ENCODE data around the gene GPSM3. TPM values are rescaled to one million over a fixed set of nuclear protein-coding genes. Genes with fewer than 3 reads are reported as not detected.

GPSM3 gene
- total and polyA plus RNA-seq, 2 of the 13 experiments (the other 11 are each of a cell fraction or from before 2014, with no cell fraction given) = 0.18 to 6.2 TPM

DNA sequence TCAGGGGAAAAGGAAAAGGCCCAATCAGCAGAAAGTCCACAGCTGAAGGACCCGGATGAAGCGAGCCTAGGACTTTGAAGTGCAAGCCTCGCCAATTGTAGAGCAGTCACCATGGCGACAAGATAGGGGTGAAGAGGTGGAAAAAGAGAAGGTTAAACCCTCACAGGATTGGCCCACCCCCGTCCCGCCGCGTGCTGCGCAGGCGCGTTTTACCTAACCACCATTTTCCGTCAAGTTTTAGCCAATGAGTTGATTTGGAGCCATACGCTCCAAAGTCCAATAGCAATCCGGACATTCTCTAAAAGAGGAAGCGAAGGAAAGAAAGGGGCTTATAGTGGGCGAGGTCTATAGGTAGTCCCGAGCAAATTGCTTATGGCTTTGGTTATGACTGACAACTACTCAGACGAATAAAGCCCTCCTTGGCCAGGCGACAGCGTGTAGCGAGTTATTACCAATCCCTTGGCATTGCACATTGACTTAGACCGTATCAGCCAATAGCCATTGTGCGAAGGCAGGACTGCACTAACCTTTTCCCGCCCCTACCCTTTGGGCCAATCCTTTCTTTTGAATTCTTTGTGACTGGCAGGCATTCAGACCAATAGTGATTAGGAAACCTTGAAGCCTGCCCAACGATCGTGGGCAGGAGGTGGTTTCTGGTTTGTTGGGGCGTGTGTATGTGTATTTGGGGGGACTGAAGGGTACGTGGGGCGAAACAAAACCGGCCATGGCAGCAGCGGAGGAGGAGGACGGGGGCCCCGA is 14.5 kb downstream of the GPSM3 start, which contains the start of gene RNF5 (continued):
- TF ChIP-seq, protein P1, sequence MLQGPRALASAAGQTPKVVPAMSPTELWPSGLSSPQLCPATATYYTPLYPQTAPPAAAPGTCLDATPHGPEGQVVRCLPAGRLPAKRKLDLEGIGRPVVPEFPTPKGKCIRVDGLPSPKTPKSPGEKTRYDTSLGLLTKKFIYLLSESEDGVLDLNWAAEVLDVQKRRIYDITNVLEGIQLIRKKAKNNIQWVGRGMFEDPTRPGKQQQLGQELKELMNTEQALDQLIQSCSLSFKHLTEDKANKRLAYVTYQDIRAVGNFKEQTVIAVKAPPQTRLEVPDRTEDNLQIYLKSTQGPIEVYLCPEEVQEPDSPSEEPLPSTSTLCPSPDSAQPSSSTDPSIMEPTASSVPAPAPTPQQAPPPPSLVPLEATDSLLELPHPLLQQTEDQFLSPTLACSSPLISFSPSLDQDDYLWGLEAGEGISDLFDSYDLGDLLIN (CRISPR knock-in tag; IDR thresholded peaks at IDR 0.05; ENCODE audit: borderline replicate concordance) = no peak
- TF ChIP-seq RFX1 (IDR thresholded peaks at IDR 0.05) (peak; percentile 99), SKI (IDR thresholded peaks at IDR 0.05; ENCODE audit: partially characterized antibody) (no peak), SYNCRIP (IDR thresholded peaks at IDR 0.05; ENCODE audit: insufficient read depth, low read depth, low read length) (no peak), ZNF138 (CRISPR knock-in tag; IDR thresholded peaks at IDR 0.05; ENCODE audit: low read depth) (no peak), ZNF292 (CRISPR knock-in tag; IDR thresholded peaks at IDR 0.05; ENCODE audit: borderline replicate concordance, low read depth) (no peak), TARDBP (CRISPR knock-in tag; IDR thresholded peaks at IDR 0.05) (no peak; the same call in 1 of the 2 replicates), HNF4G (IDR thresholded peaks at IDR 0.05; ENCODE audit: borderline replicate concordance, low read depth, low read length) (peak; percentile 86), HNF4G (CRISPR knock-in tag; IDR thresholded peaks at IDR 0.05; ENCODE audit: borderline replicate concordance, low read depth) (peak; percentile 63; the same call in 1 of the 2 replicates), NFE2L2 (IDR thresholded peaks at IDR 0.05; ENCODE audit: low read length) (no peak; the same call in 1 of the 2 replicates), TGIF2 (CRISPR knock-in tag; IDR thresholded peaks at IDR 0.05) (peak; percentile 32; the same call in 1 of the 2 replicates), ZNF746 (CRISPR knock-in tag; IDR thresholded peaks at IDR 0.05) (no peak), ARNT (IDR thresholded peaks at IDR 0.05) (no peak), BRD4 (CRISPR knock-in tag; IDR thresholded peaks at IDR 0.05) (no peak), NBN (conservative IDR thresholded peaks at IDR 0.05) (no peak), ZNF337 (CRISPR knock-in tag; IDR thresholded peaks at IDR 0.05; ENCODE audit: borderline replicate concordance, low read depth) (no peak; the same call in 1 of the 2 replicates), TP53 (CRISPR knock-in tag; conservative IDR thresholded peaks at IDR 0.05) (no peak), GFI1 (CRISPR knock-in tag; IDR thresholded peaks at IDR 0.05; ENCODE audit: borderline replicate concordance) (no peak), KAT2B (IDR thresholded peaks at IDR 0.05; ENCODE audit: borderline replicate concordance, low read depth, low read length) (no peak), KDM1A (CRISPR knock-in tag; IDR thresholded peaks at IDR 0.05) (no peak), SETDB1 (CRISPR knock-in tag; IDR thresholded peaks at IDR 0.05; ENCODE audit: borderline replicate concordance) (no peak), KLF11 (CRISPR knock-in tag; IDR thresholded peaks at IDR 0.05) (no peak)
- TF ChIP-seq, protein P2, sequence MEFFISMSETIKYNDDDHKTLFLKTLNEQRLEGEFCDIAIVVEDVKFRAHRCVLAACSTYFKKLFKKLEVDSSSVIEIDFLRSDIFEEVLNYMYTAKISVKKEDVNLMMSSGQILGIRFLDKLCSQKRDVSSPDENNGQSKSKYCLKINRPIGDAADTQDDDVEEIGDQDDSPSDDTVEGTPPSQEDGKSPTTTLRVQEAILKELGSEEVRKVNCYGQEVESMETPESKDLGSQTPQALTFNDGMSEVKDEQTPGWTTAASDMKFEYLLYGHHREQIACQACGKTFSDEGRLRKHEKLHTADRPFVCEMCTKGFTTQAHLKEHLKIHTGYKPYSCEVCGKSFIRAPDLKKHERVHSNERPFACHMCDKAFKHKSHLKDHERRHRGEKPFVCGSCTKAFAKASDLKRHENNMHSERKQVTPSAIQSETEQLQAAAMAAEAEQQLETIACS (CRISPR knock-in tag; IDR thresholded peaks at IDR 0.05) = no peak
- TF ChIP-seq, protein P3, sequence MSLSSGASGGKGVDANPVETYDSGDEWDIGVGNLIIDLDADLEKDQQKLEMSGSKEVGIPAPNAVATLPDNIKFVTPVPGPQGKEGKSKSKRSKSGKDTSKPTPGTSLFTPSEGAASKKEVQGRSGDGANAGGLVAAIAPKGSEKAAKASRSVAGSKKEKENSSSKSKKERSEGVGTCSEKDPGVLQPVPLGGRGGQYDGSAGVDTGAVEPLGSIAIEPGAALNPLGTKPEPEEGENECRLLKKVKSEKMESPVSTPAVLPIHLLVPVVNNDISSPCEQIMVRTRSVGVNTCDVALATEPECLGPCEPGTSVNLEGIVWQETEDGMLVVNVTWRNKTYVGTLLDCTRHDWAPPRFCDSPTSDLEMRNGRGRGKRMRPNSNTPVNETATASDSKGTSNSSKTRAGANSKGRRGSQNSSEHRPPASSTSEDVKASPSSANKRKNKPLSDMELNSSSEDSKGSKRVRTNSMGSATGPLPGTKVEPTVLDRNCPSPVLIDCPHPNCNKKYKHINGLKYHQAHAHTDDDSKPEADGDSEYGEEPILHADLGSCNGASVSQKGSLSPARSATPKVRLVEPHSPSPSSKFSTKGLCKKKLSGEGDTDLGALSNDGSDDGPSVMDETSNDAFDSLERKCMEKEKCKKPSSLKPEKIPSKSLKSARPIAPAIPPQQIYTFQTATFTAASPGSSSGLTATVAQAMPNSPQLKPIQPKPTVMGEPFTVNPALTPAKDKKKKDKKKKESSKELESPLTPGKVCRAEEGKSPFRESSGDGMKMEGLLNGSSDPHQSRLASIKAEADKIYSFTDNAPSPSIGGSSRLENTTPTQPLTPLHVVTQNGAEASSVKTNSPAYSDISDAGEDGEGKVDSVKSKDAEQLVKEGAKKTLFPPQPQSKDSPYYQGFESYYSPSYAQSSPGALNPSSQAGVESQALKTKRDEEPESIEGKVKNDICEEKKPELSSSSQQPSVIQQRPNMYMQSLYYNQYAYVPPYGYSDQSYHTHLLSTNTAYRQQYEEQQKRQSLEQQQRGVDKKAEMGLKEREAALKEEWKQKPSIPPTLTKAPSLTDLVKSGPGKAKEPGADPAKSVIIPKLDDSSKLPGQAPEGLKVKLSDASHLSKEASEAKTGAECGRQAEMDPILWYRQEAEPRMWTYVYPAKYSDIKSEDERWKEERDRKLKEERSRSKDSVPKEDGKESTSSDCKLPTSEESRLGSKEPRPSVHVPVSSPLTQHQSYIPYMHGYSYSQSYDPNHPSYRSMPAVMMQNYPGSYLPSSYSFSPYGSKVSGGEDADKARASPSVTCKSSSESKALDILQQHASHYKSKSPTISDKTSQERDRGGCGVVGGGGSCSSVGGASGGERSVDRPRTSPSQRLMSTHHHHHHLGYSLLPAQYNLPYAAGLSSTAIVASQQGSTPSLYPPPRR (CRISPR knock-in tag; IDR thresholded peaks at IDR 0.05; ENCODE audit: borderline replicate concordance) = no peak
